ENCODE measurements around the gene LCN15. TPM values are rescaled to one million over a fixed set of nuclear protein-coding genes. Genes with fewer than 3 reads are reported as not detected.

The LCN15 gene
- total RNA-seq, 4 donors from 2014 or later = 6.4 to 11.9 TPM; not detected in 2

GRCh38 chr9:136744773-136745172 is 19.5 kb downstream of the LCN15 start:
- H3K9me3 ChIP-seq = no peaks in the 10 kb centered on the region
- H3K27ac ChIP-seq = no peak overlapping the region
- peaks cover 6 to 21% (median 13%) of the 10 kb centered on the region in 4 donors for H3K4me1 ChIP-seq
- no peak for DNase-seq
- H3K27me3 ChIP-seq = peaks cover 49% of the 10 kb centered on the region
- no peaks in the 10 kb centered on the region for H3K36me3 ChIP-seq
- 77% methylated on average over 7 of the region's 18 CpGs; no CpG with 5 or more reads in 1 of the 2 donors for WGBS, 2 donors (ENCODE audit: low coverage in 1 of 2)
- intact Hi-C loops (cut with DNase I; ENCODE audit: low total_unique reads) = no loop called here
- no peak overlapping the region for H3K4me3 ChIP-seq
- in situ Hi-C loops (cut with MboI; ENCODE audit: low pct_ligation_motif_present in 1 of 4, low pct_unique_long_range_greater_than_20kb in 1 of 4, low sequenced_read_pairs in 3 of 4) = no loop called here
- TF ChIP-seq EP300 (IDR thresholded peaks at IDR 0.05; ENCODE audit: low read depth) (no peak), CTCF (IDR thresholded peaks at IDR 0.05) (no peak), POLR2A (IDR thresholded peaks at IDR 0.05) (no peak), POLR2AphosphoS5 (IDR thresholded peaks at IDR 0.05) (no peak)

GRCh38 chr9:136743639-136744211 is 20.6 kb downstream of the LCN15 start:
- H3K27me3 ChIP-seq = peaks cover 53% of the 10 kb centered on the region
- intact Hi-C loops (cut with DNase I; ENCODE audit: low total_unique reads) (no loop called here), in situ Hi-C loops (cut with MboI; ENCODE audit: low pct_ligation_motif_present in 1 of 4, low pct_unique_long_range_greater_than_20kb in 1 of 4, low sequenced_read_pairs in 3 of 4) (no loop called here)
- H3K9me3 ChIP-seq = no peaks in the 10 kb centered on the region
- no peak overlapping the region for H3K4me3 ChIP-seq
- WGBS, 2 donors (ENCODE audit: low coverage in 1 of 2) = 40 to 82% methylated on average over 1 to 16 of the region's 16 CpGs
- H3K27ac ChIP-seq = no peak overlapping the region
- peaks cover 6 to 21% (median 13%) of the 10 kb centered on the region in 4 donors for H3K4me1 ChIP-seq
- no peak for DNase-seq
- TF ChIP-seq POLR2A (IDR thresholded peaks at IDR 0.05) (no peak), EP300 (IDR thresholded peaks at IDR 0.05; ENCODE audit: low read depth) (no peak), CTCF (IDR thresholded peaks at IDR 0.05) (no peak), POLR2AphosphoS5 (IDR thresholded peaks at IDR 0.05) (no peak)
- H3K36me3 ChIP-seq = no peaks in the 10 kb centered on the region

DNA sequence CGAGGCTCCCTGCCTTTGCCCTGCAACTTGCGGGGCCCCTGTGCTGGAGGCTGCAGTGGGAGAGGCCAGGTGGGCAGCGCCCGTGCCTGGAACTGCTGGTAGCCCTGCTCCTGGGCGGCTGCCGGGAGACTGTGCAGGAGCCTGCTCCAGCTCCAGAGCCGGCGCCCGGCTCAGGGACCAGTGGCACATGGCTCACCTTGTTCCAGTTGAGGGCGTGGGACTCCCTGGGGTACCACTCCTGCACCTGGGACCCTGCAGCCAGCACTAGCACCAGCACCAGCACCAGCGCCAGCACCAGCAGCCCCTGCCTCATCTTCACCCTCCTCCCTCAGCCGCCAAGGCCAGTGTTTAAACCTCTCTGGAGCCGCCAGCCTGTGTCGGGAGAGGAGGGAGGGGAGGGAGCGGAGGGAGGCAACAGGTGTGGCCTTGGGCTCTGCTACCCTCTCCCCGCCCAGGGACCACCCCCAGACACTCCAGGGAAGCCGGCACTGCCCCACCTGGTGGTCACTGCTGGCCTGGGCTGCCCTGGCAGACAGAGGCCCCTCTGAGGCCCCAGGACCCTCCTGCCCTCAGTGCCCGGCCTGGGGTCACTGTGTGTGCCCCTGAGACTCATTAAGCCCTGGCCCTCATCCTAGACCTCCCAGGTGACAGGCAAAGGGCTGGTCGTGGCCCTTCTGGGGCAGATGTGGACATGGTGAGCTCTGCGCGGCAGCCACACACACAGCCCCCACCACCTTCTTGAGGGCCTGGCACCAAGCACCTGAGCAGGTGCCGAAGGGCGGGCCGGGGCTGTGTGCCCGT is 21.5 kb downstream of the LCN15 start, which contains the start of gene LCN10:
TSS of gene LCN10 (minus strand) at position 350 of the 801 bp plus-strand sequence. CDS start at position 313, 37 bp downstream.
- peaks cover 53% of the 10 kb centered on the region for H3K27me3 ChIP-seq

More for the DNA sequence above, 21.5 kb downstream of the LCN15 start, which contains the start of gene LCN10:
- DNase-seq = no peak
- WGBS, 2 donors (ENCODE audit: low coverage in 1 of 2) = 18% methylated on average over 12 of the region's 25 CpGs; no CpG with 5 or more reads in 1 of the 2 donors
- in situ Hi-C loops (cut with MboI; ENCODE audit: low pct_ligation_motif_present in 1 of 4, low pct_unique_long_range_greater_than_20kb in 1 of 4, low sequenced_read_pairs in 3 of 4) (no loop called here), intact Hi-C loops (cut with DNase I; ENCODE audit: low total_unique reads) (no loop called here)
- TF ChIP-seq CTCF (IDR thresholded peaks at IDR 0.05) (peak in 3 of 5 experiments; percentile 18 to 23 (median 18)), POLR2A (IDR thresholded peaks at IDR 0.05) (no peak), POLR2AphosphoS5 (IDR thresholded peaks at IDR 0.05) (no peak)
- H3K9me3 ChIP-seq = no peaks in the 10 kb centered on the region
- H3K4me3 ChIP-seq = peak within 1 kb of the TSS in 1 of 4 donors; percentile 13
- no peak within 1 kb of the TSS for H3K27ac ChIP-seq
- H3K36me3 ChIP-seq = no peaks in the 10 kb centered on the region
- peaks cover 6 to 21% (median 13%) of the 10 kb centered on the region in 4 donors for H3K4me1 ChIP-seq

All from transverse colon (tissue), 4 donors.